Activated CD4-positive, CD25-positive, alpha-beta regulatory T cell treated with anti-CD3 and anti-CD28 coated beads, Interleukin-2, amount 50 U/mL, for 24 hours (primary cell): Measurements from ENCODE around the gene MUC20.
"Not testable (repeated sequence)": the region's sequence is repeated elsewhere in the genome, so short reads cannot be mapped to it uniquely, and the experiment has no call there.

ENCODE experiments used
- ATAC-seq, 2 donors: fragments of 150-1000 bp; cut with Tn5 transposase; one replicate each; pipeline ENCODE4 v1.10.0; 2021; ENCODE audit warnings: mild to moderate bottlenecking in 1 of 2, moderate library complexity in 1 of 2

The MUC20 gene

DNA sequence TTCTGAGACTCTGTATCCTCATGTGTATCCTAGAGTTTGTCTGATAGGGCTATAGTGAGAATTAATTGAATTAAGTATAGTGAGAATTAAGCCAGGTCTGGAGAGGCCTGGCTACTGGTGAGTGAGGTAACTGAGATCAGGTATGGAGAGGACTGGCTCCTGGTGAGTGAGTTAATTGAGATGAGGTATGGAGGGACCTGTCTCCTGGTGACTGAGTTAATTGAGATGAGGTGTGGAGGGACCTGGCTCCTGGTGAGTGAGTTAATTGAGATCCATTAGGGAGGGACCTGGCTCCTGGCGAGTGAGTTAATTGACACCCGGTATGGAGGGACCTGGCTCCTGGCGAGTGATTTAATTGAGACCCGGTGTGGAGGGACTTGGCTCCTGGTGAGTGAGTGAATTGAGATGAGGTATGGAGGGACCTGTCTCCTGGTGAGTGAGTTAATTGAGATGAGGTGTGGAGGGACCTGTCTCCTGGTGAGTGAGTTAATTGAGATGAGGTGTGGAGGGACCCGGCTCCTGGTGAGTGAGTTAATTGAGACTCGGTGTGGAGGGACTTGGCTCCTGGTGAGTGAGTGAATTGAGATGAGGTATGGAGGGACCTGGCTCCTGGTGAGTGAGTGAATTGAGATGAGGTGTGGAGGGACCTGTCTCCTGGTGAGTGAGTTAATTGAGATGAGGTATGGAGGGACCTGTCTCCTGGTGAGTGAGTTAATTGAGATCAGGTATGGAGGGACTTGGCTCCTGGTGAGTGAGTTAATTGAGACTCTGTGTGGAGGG is 10.5 kb upstream of the MUC20 start:
- not testable (repeated sequence) for ATAC-seq

DNA sequence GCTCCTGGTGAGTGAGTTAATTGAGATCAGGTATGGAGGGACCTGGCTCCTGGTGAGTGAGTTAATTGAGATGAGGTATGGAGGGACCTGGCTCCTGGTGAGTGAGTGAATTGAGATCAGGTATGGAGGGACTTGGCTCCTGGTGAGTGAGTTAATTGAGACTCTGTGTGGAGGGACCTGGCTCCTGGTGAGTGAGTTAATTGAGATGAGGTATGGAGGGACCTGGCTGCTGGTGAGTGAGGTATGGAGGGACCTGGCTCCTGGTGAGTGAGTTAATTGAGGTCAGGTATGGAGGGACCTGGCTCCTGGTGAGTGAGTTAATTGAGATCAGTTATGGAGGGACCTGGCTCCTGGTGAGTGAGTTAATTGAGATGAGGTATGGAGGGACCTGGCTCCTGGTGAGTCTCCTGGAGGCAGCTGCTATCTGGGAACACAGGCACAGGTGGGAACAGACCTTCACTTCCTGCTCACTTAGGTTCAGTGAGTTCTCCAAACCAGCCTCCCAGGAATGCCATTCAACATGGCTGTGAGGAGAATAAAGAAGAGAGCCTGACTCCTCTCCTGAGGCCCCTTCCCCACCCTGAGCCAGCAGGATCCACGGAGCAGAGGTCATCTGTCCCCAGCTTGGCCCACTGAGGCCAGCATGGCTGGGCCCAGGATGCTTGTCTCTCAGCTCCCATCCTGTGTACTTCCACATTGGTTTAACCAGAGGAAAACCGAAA is 9.5 kb upstream of the MUC20 start:
- ATAC-seq, result not testable (repeated sequence)

DNA sequence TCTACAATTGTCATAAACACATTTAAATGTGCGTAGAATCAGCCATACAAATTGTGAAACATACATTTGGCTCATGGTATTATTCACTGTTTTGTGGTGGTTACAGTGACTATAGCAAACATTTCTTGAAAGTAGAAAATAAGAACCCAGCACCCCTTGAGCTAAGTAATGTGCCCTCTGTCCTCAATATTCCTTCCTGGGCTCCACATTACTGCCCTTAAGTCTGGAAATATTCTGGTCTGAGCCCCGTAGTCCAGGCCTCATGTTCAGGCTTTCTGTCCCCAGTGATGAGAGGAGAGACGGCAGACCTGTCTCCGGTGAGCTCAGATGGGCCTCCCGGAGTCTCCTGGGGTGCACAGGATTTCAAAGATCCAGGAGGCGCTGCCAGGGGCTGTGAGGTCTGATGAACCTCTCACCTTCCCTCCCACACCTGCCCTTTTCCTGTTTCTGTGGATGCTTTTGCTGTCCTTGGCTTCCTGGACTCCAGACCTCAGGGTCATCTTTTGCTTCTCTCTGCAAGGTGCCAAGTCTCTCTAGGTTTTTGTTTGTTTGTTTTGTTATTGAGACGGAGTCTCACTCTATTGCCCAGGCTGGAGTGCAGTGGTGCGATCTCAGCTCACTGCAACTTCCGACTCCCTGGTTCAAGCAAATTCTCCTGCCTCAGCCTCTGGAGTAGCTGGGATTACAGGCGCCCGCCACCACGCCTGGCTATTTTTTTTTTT is 8.8 kb upstream of the MUC20 start:
- ATAC-seq, result no peak

DNA sequence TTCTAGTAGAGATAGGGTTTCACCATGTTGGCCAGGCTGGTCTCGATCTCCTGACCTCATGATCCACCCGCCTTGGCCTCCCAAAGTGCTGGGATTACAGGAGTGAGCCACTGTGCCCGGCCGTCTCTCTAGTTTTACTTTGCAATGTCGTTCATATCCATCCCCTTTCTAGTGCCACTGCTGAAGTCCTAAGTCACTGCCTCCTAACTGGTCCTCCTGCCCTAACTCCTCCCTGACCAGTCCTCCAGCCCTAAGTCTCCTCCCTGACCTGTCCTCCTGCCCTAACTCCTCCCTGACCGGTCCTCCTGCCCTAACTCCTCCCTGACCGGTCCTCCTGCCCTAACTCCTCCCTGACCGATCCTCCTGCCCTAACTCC is 8.3 kb upstream of the MUC20 start:
- ATAC-seq, result not testable (repeated sequence)

GRCh38 chr3:195713150-195713549 is 7.6 kb upstream of the MUC20 start:
- not testable (repeated sequence) for ATAC-seq

- ATAC-seq, result no peak
Observed at GRCh38 chr3:195714380-195715011, 6.3 kb upstream of the MUC20 start.

DNA sequence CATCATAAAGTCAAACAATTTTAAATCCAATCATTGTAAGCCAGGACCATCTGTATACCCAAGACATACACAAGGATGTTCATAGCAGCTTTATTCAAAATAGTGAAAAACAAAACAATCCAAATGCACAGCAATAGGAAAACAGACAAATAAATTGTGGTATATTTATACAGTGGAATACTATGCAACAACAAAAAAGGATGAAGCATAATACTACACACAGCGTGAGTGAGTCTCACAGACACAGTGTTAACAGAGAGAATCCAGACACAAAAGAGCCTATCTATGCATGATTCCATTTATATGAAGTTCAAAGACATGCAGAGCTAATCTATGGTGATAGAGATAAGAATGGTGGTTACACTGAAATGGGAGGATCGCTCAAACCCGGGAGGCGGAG is 5.6 kb upstream of the MUC20 start:
- no peak for ATAC-seq

- peak; percentile 84 to 90 for ATAC-seq
Observed at GRCh38 chr3:195715583-195716266, 5.1 kb upstream of the MUC20 start.

DNA sequence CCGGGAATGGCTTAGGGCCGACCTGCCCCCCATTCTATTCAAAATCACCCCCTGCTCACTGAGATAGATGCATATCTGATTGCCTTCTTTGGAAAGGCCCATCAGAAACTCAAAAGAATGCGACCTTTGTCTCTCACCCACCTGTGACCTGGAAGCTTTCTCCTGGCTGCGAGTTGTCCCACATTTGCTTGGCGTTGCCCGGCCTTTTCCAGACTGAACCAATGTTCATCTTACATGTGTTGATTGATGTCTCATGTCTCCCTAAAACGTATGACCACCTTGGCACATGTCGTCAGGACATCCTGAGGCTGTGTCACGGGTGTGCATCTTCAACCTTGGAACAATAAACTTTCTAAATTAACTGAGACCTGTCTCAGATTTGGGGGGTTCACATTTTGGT is 3.4 kb upstream of the MUC20 start:
- ATAC-seq, result no peak

DNA sequence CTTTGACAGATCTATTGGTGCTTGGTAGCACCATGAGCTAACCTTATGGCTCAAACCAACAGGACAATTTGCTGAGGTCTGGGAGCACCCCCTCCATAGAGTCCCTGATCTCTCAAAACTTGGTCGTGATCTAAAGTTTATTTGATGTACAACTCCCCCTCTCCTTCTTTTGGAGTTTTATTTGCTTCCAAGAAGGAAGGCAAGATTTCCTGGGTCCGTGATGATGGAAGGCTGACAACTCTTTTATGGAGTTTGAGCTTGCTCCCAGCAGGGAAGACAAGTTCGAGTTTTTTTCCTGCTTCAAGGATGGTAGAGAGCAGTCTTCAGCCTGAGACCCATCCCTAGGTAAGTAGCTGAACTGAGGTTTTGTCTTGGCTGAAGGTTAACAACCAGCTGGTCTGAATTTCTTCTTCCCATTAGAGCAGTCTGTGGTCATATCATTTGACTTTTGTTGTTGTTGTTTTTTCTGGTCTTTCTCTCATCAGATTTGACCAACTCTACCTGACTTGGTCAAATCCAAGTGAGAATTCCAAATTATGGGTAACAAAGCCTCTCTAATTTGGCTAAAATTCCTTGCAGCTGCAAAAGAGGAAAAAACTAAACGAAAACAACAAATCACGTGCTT is 2.8 kb upstream of the MUC20 start:
- no peak for ATAC-seq

DNA sequence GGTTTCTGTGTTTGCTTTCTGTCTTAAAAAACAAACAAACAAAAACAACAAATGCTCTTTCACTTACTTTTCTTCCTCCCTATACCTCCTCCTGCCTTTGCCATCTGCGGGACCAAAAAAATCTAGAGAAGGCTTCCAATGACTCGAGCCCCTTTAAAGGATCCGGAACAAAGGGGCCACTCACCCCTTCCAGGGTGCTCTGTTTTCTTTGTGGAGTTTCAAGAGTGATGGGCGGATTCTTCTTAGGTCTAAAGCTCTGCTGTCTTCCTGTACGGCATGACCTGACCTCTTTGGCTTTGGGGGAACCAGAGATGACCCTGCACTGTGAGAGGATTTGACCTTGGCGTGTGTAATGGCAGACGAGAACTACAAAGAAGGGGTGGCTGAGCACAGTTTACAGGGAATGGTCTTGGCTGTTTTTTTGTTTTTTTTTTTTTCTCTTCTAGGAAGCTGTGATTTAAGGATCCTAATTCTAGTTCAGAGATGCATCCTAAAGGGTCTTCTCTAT is 2.2 kb upstream of the MUC20 start:
- ATAC-seq, result no peak

DNA sequence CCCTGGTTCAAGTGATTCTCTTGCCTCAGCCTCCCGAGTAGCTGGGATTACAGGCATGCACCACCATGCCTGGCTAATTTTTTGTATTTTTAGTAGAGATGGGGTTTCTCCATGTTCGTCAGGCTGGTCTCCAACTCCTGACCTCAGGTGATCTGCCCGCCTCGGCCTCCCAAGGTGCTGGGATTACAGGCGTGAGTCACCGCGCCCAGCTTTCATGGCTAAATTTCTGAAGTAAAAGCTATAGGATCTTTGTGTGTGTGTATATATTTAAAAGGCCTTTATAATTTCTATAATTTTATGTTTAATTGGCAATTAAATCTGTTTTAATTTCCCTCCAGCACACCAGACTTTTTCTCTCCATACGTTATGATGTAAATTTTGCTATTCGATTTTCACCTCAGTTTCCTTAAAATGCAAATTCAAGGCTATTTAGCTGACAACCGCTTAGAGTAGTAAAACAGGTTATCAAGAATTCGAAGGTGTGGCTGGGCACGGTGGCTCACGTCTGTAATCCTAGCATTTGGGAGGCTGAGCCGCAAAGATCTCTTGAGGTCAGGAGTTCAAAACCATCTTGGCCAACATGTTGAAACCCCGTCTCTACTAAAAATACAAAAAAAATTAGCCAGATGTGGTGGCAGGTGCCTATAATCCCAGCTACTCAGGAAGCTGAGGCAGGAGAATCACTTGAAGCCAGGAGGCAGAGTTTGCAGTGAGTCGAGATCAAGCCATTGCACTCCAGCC is 1.1 kb upstream of the MUC20 start:
- not testable (repeated sequence) for ATAC-seq

GRCh38 chr3:195722139-195722995 is 1.6 kb downstream of the MUC20 start:
- not testable (repeated sequence) for ATAC-seq

DNA sequence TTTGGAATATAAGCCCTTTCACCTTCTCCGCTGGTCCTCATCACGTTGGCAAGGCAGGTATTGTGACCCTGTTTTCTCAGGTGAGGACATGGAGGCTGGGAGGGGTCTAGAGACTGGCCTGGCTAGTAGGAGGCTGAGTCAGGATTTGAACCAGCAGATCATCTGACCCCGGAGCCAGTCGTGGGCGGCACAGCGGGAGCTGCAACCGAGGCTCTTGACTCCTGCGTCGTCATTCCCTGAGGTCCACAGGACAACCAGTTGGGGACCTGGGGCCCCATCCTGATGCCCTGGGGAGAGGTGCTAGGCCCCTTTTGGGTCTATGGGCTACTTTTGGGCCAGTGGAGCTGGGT is 2.2 kb downstream of the MUC20 start:
- not testable (repeated sequence) for ATAC-seq

DNA sequence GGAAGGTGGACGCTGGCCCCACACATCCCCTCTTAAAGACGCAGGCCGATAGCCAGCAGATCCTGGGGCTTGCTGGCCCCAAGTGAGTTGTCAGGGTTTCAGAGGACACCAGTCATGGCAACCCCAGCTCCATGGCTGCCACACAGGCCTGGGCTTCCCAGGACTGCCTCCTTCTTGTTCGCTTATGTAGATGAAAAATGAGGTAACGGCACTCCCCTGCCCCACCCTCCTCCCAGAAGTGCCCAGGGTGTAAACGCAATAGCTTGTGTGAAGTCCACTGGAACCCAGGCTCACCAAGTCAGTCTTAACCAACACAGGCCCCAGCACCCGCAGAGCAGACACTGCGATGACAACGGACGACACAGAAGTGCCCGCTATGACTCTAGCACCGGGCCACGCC is 3.6 kb downstream of the MUC20 start:
- ATAC-seq, result not testable (repeated sequence)

DNA sequence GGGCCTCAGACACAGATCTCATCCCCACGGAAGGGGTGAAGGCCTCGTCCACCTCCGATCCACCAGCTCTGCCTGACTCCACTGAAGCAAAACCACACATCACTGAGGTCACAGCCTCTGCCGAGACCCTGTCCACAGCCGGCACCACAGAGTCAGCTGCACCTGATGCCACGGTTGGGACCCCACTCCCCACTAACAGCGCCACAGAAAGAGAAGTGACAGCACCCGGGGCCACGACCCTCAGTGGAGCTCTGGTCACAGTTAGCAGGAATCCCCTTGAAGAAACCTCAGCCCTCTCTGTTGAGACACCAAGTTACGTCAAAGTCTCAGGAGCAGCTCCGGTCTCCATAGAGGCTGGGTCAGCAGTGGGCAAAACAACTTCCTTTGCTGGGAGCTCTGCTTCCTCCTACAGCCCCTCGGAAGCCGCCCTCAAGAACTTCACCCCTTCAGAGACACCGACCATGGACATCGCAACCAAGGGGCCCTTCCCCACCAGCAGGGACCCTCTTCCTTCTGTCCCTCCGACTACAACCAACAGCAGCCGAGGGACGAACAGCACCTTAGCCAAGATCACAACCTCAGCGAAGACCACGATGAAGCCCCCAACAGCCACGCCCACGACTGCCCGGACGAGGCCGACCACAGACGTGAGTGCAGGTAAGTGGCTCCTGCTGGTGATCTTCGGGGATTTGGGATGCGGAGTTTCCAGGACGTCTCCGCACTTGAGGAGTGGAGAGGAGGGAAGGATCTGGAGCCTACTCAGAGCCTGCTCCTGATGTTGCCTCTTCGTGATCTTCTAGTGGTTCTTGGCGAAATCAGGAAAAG is 5.3 kb downstream of the MUC20 start:
- ATAC-seq, result not testable (repeated sequence)

DNA sequence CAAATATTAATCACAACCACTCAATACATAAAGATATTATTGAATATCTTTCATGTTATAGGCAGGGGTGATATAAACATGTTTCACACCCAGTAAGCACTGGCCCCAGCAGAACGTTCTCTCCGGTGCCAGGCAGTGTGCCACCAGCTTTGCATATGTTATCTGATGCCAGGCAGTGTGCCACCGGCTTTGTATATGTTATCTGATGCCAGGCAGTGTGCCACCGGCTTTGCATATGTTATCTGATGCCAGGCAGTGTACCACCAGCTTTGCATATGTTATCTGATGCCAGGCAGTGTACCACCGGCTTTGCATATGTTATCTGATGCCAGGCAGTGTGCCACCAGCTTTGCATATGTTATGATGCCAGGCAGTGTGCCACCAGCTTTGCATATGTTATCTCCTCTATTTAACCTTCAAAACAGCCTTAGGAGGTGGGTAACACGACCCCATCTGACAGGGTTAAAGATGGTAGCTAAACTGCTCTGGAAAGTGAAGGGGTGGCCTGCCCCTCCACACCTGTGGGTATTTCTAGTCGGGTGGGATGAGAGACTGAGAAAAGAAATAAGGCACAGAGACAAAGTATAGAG is 6.9 kb downstream of the MUC20 start:
- ATAC-seq, result no peak

DNA sequence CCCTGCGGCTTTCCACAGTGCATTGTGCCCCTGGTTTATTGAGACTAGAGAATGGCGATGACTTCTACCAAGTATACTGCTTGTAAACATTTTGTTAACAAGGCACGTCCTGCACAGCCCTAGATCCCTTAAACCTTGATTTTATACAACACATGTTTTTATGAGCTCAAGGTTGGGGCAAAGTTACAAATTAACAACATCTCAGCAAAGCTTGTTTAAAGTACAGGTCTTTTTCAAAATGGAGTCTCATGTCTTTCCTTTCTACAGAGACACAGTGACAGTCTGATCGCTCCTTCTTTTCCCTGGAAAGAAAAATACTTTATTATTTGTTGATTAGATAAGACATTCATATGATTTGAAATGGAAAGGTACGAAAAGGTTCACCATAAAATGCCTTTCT is 8.0 kb downstream of the MUC20 start:
- not testable (repeated sequence) for ATAC-seq
